Measurements from ENCODE around the gene XPO5. TPM values are rescaled to one million over a fixed set of nuclear protein-coding genes. Genes with fewer than 3 reads are reported as not detected.

Gene XPO5
- total RNA-seq, 6 experiments from 2014 or later: 11.3 to 16.3 (median 12.6) TPM

- peaks cover 0 to 23% (median 10%) of the 10 kb centered on the region in 4 donors for H3K4me1 ChIP-seq
- peak overlapping the region in 1 of 3 donors; percentile 63 for H3K27ac ChIP-seq
- ATAC-seq (no peak), DNase-seq (no peak)
- H3K4me3 ChIP-seq: peak overlapping the region; percentile 77 to 83 (median 77)
- H3K36me3 ChIP-seq: peaks cover 5 to 61% (median 25%) of the 10 kb centered on the region in 4 donors
- 69% methylated on average over 9 of the region's 9 CpGs for WGBS (ENCODE audit: insufficient coverage, low coverage, low lambda C conversion rate, missing lambda C conversion rate)
- H3K9me3 ChIP-seq: no peaks in the 10 kb centered on the region
- H3K27me3 ChIP-seq: no peaks in the 10 kb centered on the region
- intact Hi-C loops (cut with DNase I): no loop called here
- no peak for TF ChIP-seq CTCF (IDR thresholded peaks at IDR 0.05)
- TF ChIP-seq POLR2A (IDR thresholded peaks at IDR 0.05): no peak
Measured at GRCh38 chr6:43515808-43516207, 60.0 kb downstream of the XPO5 start.

GRCh38 chr6:43511824-43512415 is 63.9 kb downstream of the XPO5 start:
- ATAC-seq (no peak), DNase-seq (no peak)
- H3K4me3 ChIP-seq: no peak overlapping the region
- intact Hi-C loops (cut with DNase I): no loop called here
- H3K27ac ChIP-seq: no peak overlapping the region
- H3K9me3 ChIP-seq: no peaks in the 10 kb centered on the region
- peaks cover 0 to 22% (median 8%) of the 10 kb centered on the region in 4 donors for H3K4me1 ChIP-seq
- H3K27me3 ChIP-seq: no peaks in the 10 kb centered on the region
- TF ChIP-seq POLR2A (IDR thresholded peaks at IDR 0.05): no peak
- TF ChIP-seq CTCF (IDR thresholded peaks at IDR 0.05): no peak
- H3K36me3 ChIP-seq: peaks cover 3 to 44% (median 20%) of the 10 kb centered on the region in 4 donors
- 72% methylated on average over 6 of the region's 11 CpGs for WGBS (ENCODE audit: insufficient coverage, low coverage, low lambda C conversion rate, missing lambda C conversion rate)

- DNase-seq (no peak), ATAC-seq (peak in 1 of 4 donors; percentile 1)
- TF ChIP-seq POLR2A (IDR thresholded peaks at IDR 0.05) (no peak), CTCF (IDR thresholded peaks at IDR 0.05) (no peak)
- Histone ChIP-seq H3K27me3 (no peaks in the 10 kb centered on the region), H3K9me3 (no peaks in the 10 kb centered on the region), H3K27ac (no peak overlapping the region), H3K4me3 (peak overlapping the region in 2 of 3 donors; percentile 67 to 83), H3K4me1 (peaks cover 0 to 20% (median 6%) of the 10 kb centered on the region in 4 donors), H3K36me3 (peaks cover 3 to 44% (median 20%) of the 10 kb centered on the region in 4 donors)
- intact Hi-C loops (cut with DNase I): no loop called here
- WGBS (ENCODE audit: insufficient coverage, low coverage, low lambda C conversion rate, missing lambda C conversion rate): 74% methylated on average over 5 of the region's 10 CpGs
Measured at GRCh38 chr6:43510827-43511163, 65.0 kb downstream of the XPO5 start.

- 41% methylated on average over 13 of the region's 96 CpGs for WGBS (ENCODE audit: insufficient coverage, low coverage, low lambda C conversion rate, missing lambda C conversion rate)
- intact Hi-C loops (cut with DNase I): loop anchor here (5.0 kb wide), 1 partner anchor 58 kb away; no protein-coding TSS in a partner anchor
- Histone ChIP-seq H3K4me1 (peaks cover 0 to 14% (median 3%) of the 10 kb centered on the region in 4 donors), H3K4me3 (peak within 1 kb of the TSS; percentile 52 to 83 (median 67)), H3K36me3 (peaks cover 3 to 40% (median 20%) of the 10 kb centered on the region in 4 donors), H3K27me3 (no peaks in the 10 kb centered on the region), H3K9me3 (no peaks in the 10 kb centered on the region), H3K27ac (no peak within 1 kb of the TSS)
- ATAC-seq (peak; percentile 84 to 92 (median 88)), DNase-seq (peak; percentile 92 to 94 (median 94))
- TF ChIP-seq POLR2A (IDR thresholded peaks at IDR 0.05): no peak
- TF ChIP-seq CTCF (IDR thresholded peaks at IDR 0.05): no peak
Measured at GRCh38 chr6:43509984-43510826, 65.6 kb downstream of the XPO5 start, which contains the start of gene LRRC73. Gene LRRC73 (minus strand): TSS chr6:43510346. CDS start chr6:43509785, 561 bp downstream.

Measured in right lobe of liver (tissue), 6 donors.